Gastrocnemius medialis (tissue), 4 donors: ENCODE data around the gene SYT5.

Source experiments
- POLR2A ChIP-seq, 2 donors: fragments of 450-650 bp; IDR thresholded peaks; one replicate each; pipeline ENCODE4 v1.6.1; 2017; ENCODE audit warnings: antibody characterized with exemption in 2 of 2, mild to moderate bottlenecking in 2 of 2, moderate library complexity in 2 of 2
- TF ChIP-seq, protein P1 (sequence below), 5 experiments: fragments of 450-650 bp in 3 of 5; fragments of 200-600 bp in 2 of 5; sonication (generic) in 2 of 5; IDR thresholded peaks in 4 of 5; conservative IDR thresholded peaks in 1 of 5; 1 replicate in 4 of 5; 2 replicates in 1 of 5; pipeline ENCODE4 v1.5.1; 2016 to 2019; ENCODE audit warnings: antibody characterized with exemption in 5 of 5, mild to moderate bottlenecking in 3 of 5, moderate library complexity in 3 of 5

DNA sequence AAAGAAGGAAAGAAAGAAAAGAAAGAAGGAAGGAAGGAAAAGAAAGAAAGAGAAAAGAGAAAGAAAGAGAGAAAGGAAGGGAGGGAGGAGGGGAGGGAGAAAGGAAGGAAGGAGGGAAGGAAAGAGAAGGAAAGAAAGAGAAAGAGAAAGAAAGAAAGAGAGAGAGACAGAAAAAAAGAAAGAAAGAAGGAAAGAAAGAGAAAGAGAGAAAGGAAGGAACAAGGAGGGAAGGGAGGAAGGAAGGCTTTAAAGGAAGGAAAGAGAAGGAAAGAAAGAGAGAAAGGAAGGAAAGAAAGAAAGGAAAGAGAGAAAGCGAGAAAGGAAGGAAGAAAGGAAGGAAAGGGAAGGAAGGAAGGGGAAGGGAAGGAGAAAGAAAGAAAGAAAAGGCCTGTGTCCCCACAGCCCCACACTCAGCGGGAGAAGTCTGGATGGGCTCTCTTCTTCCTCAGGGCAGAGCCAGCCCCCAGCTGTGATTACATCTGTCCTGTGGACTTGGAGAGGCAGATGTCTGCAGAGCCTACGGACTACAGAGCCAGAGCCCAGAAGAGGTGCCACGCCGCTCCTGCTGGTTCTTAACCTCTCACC lies 19.6 kb upstream of the SYT5 start:
- TF ChIP-seq, protein P1, sequence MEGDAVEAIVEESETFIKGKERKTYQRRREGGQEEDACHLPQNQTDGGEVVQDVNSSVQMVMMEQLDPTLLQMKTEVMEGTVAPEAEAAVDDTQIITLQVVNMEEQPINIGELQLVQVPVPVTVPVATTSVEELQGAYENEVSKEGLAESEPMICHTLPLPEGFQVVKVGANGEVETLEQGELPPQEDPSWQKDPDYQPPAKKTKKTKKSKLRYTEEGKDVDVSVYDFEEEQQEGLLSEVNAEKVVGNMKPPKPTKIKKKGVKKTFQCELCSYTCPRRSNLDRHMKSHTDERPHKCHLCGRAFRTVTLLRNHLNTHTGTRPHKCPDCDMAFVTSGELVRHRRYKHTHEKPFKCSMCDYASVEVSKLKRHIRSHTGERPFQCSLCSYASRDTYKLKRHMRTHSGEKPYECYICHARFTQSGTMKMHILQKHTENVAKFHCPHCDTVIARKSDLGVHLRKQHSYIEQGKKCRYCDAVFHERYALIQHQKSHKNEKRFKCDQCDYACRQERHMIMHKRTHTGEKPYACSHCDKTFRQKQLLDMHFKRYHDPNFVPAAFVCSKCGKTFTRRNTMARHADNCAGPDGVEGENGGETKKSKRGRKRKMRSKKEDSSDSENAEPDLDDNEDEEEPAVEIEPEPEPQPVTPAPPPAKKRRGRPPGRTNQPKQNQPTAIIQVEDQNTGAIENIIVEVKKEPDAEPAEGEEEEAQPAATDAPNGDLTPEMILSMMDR (IDR thresholded peaks at IDR 0.05 in 4 of 5, conservative IDR thresholded peaks at IDR 0.05 in 1 of 5): no peak
- TF ChIP-seq POLR2A (IDR thresholded peaks at IDR 0.05): no peak
